GM12874 (cell line): ENCODE results near the gene RPS21.

Source experiments
- TF ChIP-seq, protein P1 (sequence below): IDR thresholded peaks from 2 replicates; pipeline ENCODE4 v1.5.1; 2011; ENCODE audit warnings: low read depth, mild to moderate bottlenecking, control low read depth, low read length, moderate library complexity; ENCODE audit not compliant: insufficient read depth

RPS21 gene

DNA sequence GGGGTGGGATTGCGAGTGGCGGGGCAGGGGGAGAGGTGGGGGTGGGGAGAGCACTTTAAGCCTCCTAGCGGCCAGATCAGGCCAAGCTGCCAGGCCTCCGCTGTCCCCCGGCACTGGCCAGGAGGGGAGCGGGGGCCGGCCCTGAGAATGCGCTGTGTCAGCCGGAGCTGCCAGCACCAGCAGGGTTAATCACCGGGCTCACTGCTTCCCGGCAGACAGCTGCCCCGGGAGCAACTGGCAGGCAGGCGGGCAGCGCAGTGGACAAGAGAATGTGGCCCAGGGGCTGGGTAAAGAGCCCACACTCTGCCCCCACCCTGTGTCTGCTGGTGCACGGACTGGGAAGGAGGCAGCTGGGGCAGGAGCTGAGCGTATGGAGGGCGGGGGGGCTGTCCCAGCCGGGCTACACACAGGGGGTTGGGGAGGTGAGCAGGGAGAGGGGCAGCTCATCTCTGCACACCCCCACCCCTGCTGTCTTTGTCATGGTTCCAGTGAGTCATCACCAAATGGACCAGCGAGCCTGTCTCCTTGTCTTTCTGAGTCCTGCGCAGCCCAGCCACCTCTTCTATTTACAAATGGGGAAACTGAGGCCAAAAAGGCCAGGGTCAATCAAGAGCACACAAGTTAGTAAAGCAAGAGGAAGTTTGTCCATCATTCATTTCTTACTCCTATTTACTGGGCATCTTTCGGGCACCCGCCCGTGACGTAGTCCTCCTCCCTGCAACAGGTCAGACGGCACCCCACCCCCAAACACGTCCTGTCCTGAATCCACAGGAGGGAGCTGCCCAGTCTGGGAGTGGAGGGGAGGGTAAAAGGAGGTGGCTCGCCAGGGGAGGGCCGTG lies 17.7 kb upstream of the RPS21 start:
- TF ChIP-seq, protein P1, sequence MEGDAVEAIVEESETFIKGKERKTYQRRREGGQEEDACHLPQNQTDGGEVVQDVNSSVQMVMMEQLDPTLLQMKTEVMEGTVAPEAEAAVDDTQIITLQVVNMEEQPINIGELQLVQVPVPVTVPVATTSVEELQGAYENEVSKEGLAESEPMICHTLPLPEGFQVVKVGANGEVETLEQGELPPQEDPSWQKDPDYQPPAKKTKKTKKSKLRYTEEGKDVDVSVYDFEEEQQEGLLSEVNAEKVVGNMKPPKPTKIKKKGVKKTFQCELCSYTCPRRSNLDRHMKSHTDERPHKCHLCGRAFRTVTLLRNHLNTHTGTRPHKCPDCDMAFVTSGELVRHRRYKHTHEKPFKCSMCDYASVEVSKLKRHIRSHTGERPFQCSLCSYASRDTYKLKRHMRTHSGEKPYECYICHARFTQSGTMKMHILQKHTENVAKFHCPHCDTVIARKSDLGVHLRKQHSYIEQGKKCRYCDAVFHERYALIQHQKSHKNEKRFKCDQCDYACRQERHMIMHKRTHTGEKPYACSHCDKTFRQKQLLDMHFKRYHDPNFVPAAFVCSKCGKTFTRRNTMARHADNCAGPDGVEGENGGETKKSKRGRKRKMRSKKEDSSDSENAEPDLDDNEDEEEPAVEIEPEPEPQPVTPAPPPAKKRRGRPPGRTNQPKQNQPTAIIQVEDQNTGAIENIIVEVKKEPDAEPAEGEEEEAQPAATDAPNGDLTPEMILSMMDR = peak; percentile 36; the same call in 1 of the 2 replicates

- TF ChIP-seq, protein P1 = no peak
Observed at GRCh38 chr20:62369815-62370114, 17.1 kb upstream of the RPS21 start.

GRCh38 chr20:62370115-62370806 lies 16.6 kb upstream of the RPS21 start:
- TF ChIP-seq, protein P1 = no peak

- TF ChIP-seq, protein P1 = no peak
Observed at GRCh38 chr20:62370807-62371587, 15.9 kb upstream of the RPS21 start.

- TF ChIP-seq, protein P1 = no peak
Observed at GRCh38 chr20:62371588-62372041, 15.3 kb upstream of the RPS21 start.

GRCh38 chr20:62372042-62372993 lies 14.6 kb upstream of the RPS21 start:
- TF ChIP-seq, protein P1 = no peak
